HG02798 (cell line): Measurements from ENCODE around the gene GATA5.

Experiments
- ATAC-seq: cut with Tn5 transposase; IDR thresholded peaks from one replicate; pipeline ENCODE4 v1.9.1; 2021; ENCODE audit warnings: mild to moderate bottlenecking; ENCODE audit not compliant: unreplicated experiment, poor library complexity

The GATA5 gene

GRCh38 chr20:62458275-62459251, 17.2 kb downstream of the GATA5 start:
- no peak for ATAC-seq

DNA sequence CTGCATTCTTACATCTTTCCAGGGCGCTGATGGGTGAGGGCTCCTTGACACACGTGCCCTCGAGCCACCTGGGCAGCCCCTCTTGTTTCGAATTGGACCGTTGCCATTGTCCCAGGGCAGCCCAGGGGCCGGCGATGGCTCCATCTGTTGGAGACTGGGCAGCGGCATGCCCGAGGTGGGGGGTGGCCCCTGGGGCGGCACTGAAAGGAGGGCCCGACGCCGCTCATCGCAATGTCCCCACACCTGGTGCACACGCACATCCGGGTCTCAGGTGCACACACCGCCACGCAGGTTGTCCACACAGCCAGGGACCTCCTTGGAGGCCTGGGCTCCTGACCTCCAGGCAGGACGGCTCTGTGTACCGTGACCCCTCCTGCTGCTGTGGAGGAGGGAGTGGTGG, 18.0 kb downstream of the GATA5 start:
- no peak for ATAC-seq

GRCh38 chr20:62457098-62457497, 18.7 kb downstream of the GATA5 start:
- ATAC-seq = no peak

DNA sequence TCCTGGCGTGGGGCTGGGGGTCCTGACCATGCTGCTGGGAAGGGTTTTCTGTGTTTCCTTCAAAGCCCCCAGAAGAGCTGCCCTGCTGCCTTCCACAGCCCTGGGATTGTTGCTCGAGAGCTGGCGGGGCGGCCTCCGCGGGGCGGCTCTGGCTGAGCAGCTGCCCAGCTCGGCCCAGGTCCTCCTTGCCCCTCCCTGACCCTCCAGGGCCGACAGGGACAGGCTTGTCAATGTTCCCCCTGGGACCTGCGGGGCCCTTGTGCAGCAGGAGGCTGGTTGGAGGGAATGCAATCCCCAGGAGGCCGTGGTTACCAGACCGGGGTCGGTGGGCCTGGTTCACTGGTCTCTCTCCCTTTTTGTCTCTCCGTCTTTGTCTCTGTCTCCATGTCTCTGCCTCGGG, 19.9 kb downstream of the GATA5 start:
- ATAC-seq = no peak

DNA sequence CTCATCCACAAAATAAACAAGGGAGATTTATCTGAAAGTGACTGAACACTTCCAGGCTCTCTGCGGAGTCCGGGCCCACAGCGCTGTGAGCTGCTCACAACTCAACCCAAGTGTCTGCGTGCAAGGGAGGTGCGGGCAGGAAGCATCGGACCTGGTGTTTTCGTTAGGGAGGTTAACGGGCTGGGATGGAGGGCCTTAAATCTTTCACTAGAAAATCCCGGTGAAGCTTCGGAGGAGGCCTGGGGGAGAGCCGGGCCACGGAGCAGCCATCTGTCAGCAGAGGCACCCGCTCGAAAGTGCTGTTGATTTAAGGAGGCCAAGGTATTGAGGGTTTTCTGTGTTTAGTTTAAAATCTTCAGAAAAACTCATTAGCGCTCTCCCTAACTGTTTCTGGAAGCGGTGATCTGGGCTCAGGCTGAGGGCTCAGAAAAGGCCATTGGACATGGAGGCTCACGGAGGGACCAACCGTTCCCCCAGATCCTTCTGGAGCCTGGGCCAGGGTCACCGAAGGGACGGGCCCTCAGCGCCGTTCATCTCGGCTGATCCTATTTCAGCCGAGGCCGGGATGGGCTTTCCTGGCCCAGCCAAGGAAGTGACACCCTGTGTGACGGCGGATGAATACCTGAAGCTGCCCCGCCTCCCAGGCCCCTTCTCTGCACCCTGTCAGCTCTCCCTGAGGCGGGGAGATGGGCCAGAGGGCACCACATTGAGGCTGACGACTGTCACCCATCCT, 20.7 kb downstream of the GATA5 start:
- ATAC-seq = no peak

GRCh38 chr20:62453186-62453808, 22.5 kb downstream of the GATA5 start:
- ATAC-seq = no peak

- no peak for ATAC-seq
Observed at GRCh38 chr20:62452475-62453095, 23.2 kb downstream of the GATA5 start.

GRCh38 chr20:62451970-62452369, 23.8 kb downstream of the GATA5 start:
- ATAC-seq = no peak

DNA sequence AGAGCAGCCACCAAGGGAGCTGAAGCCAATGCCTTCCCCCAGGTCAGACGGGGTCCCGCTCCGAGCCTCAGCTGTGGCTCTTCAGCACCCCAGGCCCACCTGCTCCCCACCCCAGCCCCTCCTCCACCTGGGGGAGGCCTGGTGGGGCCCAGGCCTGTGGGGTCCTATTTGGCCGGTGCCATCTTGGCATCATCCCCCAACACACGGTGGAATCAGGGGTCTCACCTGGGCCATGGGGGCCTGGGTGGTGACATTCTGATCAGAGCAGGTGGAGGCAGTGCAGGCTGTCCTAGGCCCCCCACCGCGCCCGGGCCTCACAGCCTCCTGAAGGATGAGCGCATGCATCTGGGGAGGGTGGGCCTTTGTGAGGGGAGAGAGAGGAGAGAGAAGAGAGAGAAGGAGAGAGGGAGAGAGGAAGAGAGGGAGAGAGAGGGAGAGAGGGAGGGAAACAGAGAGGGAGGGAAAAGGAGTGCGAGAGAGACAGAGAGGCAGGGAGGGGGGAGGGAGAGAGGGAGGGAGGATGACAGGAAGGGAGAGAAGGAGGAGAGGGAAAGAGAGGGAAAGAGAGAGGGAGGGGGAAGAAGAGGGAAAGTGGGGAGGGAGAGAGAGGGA, 24.5 kb downstream of the GATA5 start:
- ATAC-seq = no peak

DNA sequence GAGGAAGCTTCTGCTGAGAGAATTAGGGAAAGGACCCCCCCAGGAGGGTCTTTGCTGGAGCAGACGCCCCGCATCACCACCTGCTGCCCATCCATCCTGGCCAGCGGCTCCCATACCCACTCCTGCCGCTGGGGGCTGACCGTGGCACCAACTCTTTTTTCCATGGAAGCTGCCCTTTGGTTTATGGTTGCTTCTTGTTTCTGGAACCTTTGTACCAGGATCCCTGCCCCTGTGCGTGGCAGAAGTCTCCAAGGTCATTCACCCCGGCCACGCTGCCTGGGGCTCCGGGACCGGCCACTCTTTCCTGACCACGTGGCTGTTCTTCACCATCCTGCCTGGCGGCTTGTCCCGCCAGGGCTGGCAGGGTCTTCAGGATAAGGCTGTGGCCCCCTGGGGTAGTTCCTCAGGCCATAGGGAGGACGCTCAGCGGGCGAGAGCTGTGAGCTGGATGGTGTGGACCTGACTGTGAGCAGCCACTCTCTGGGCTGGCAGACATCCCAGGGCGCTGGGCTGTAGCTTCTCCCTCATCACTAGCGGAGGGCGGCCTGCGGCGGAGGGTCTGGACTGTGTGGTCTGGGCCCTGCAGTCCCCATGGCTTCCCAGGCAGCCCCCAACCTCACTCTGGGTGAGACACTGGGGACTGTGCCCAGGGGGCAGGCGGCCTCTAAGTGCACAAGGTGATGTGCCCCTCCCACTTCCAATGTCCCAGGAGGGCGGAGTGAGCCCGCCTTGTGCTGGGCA, 25.7 kb downstream of the GATA5 start:
- no peak for ATAC-seq

GRCh38 chr20:62448788-62449187, 27.0 kb downstream of the GATA5 start:
- no peak for ATAC-seq

DNA sequence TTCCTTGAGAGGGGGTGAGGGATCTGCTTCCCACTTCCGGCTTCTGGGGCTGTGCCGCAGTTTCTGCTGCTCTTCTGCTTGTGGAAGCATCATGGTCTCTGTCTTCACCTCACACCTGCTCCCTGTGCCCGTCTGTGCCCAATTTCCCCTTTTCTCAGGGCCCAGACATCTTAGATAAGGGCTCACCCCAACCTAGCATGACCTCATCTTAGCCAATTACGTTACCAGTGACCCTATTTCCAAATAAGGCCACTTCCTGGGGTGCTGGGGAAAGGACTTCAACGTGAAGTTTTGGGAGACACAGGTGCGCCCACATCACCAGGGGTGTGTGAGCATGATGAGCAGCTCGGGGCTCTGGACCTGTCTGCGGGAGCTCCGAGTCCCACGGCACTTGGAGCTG, 27.8 kb downstream of the GATA5 start:
- ATAC-seq = no peak

GRCh38 chr20:62446888-62447869, 28.6 kb downstream of the GATA5 start:
- no peak for ATAC-seq

GRCh38 chr20:62446481-62446880, 29.3 kb downstream of the GATA5 start:
- ATAC-seq = no peak

DNA sequence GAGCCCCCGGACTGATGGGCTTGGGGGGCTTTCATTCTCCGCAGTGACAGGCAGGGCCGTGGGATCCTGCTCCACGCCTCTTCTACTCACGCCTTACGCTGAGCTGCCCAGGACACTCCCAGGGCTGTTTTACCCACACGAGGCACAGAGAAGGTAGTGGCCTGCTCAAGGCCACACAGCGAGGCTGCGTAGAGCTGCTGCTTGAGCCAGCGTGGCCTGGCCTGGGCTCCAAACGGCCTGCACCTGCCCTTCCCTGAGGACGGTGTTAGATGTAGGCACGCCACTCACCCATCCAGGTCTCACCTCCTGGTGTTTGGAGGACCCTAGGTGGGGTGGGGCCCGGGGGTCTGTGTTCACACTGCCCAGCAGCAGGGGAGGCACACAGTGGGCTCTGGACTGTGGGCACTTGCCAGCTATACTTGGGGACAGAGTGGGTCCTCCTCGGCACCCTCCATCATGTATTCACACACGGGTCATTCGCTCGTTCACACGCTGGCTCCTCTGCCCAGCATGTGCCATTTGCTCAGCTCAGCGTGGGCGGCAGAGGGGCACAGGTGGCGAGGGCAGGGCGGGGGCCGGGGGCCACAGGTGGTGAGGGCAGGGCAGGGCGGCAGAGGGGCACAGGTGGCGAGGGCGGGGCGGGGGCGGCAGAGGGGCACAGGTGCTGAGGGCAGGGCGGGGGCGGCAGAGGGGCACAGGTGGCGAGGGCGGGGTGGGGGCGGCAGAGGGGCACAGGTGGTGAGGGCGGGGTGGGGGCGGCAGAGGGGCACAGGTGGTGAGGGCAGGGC, 30.0 kb downstream of the GATA5 start:
- no peak for ATAC-seq

- ATAC-seq = no peak
Observed at GRCh38 chr20:62444286-62444685, 31.5 kb downstream of the GATA5 start.

DNA sequence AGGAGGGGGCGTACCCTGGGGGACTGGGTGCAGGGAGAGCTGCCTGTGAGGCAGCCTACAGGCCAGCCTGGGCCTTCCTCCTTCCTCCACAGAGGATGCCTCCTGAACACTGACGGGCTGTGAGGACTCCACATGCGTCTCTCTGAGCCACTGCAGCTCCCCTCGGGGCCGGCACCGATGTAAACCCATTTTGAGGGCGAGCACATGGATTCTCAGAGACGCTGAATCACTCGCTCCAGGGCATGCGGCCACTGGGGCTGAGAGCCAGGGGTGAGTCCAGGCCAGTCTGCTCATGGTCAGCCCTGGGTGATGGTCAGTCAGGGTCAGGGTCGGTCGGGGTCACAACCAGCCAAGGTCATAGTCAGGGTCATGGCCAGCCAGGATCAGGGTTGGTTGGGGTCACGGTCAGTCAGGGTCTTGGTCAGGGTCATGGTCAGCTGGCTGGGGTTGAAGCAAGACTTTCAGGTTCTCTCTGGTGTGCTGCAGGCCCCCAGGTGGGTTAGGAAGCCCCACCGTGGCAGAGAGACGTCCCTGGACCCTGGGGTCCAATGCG, 33.7 kb downstream of the GATA5 start:
- ATAC-seq = no peak
